ENCODE measurements around the gene CD274. TPM values are rescaled to one million over a fixed set of nuclear protein-coding genes. Genes with fewer than 3 reads are reported as not detected.
A peak's percentile ranks its signal among the peaks of the same experiment; 100 is the strongest.
"Not testable (repeated sequence)": the region's sequence is repeated elsewhere in the genome, so short reads cannot be mapped to it uniquely, and the experiment has no call there.

Gene CD274
- total RNA-seq, 1 experiment from 2014 or later = not detected

- in situ Hi-C loops (cut with HindIII; ENCODE audit: low sequenced_read_pairs) = no loop called here
- peak; percentile 98 for DNase-seq (ENCODE audit: low spot score)
Measured at GRCh38 chr9:5437254-5438216, 12.8 kb upstream of the CD274 start, which contains the start of gene PLGRKT. Gene PLGRKT, minus strand, starts transcription at chr9:5437925. Its CDS starts 5,948 bp downstream, at chr9:5431977.

DNA sequence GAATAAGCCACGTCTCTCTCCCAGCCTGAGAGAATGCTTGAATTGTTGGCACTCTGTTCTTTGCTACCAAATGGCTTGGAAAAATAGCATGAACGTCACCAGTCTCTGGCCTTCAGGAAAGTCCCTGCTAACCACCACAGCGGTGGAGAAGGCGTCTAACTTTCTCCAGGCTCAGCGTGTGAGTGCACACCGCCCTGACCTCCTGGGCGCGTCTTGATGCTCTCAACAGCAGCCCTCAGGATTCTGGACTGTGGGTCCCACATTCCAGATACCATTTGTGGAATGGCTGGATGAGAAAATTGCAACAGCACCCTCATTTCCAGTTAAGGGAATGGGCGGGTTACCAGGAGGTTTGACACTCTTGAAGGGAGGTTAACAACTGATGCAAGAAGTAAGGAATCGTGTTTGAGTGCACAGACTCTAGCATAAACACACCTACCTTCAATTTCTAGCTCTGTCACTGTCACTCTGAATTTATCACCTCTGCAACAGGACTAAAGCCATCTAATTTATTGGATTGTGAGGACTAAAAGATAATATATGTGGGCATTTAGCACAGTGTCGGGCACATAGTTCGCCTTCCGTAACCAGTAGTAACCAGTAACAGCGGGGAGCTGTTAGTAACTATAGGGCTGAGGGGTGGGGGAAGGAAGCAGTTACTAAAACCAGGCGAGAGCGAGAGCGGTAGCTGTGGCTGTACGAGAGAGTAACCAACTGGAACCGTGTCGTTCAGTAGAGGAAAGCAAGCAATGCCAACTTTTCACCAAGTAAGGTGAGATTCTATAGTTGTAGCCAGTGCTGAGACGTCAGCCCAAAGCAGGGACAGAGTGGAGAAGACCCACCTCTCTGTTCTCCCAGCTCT is 11.8 kb upstream of the CD274 start:
- in situ Hi-C loops (cut with HindIII; ENCODE audit: low sequenced_read_pairs) = no loop called here
- no peak for DNase-seq (ENCODE audit: low spot score)

DNA sequence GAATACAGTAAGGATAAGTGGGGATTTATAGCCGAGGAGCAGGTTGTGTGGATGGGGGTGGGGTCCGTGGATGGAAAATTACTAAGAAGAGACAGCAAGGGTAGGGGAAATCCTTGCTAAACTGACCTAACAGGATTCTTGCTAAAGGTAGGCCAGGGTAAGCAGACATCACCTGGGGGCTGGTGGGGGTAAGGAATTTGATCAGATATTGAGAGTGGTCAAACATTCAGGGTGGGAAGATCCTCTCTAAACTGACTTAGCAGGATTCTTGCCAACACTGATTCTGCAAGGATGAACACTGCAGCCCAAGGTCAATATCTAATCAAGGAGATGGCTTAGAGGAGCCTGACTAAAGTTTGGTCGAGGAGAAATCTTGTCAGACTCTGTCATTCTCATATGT is 9.9 kb upstream of the CD274 start:
- in situ Hi-C loops (cut with HindIII; ENCODE audit: low sequenced_read_pairs) = no loop called here
- DNase-seq (ENCODE audit: low spot score) = no peak

DNA sequence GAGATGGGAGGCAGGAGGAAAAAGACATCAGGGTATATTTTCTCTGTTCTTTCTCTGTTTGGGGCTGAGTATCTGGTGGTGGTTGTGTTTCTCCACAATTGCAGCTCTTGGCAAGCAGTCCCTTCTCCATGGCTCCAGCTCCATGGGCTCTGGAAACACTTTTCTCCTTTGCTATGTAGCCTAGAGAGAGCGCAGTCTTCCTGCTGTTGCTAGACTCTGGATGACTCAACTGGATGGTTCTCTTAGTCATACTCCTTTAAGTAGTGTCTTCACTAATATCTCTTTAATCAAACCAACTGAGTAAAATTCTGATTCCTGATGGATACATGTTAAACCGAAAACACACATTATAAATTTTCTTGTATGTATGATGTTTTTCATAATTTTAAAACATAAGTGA is 9.3 kb upstream of the CD274 start:
- no peak for DNase-seq (ENCODE audit: low spot score)
- in situ Hi-C loops (cut with HindIII; ENCODE audit: low sequenced_read_pairs) = no loop called here

DNA sequence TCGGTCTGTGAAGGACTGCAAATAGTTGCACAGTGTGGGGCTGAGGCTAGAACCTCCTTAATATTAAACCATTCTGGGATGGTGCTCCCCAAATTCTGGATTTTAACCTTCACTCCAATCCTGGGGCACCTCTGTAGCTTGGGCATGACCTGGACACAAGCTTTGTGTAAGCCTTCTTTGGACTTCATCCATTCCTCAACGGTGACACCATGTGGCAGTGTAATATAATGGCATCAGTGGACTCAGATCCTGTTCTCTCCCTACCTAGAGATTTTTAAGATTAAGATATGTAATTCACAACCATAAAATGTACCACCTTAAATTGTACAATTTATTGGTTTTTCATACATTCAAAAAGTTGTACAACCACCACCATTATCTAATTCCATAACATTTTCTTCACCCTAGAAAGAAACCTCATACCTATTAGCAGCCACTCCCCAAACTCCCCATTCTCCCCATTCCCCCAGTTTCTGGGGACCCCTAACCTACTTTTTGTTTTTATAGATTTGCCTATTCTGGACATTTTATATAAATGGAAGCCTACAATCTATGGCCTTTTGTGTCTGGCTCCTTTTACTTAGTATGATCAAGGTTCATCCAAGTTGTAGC is 7.8 kb upstream of the CD274 start:
- peak; percentile 59 for DNase-seq (ENCODE audit: low spot score)
- in situ Hi-C loops (cut with HindIII; ENCODE audit: low sequenced_read_pairs) = no loop called here

DNA sequence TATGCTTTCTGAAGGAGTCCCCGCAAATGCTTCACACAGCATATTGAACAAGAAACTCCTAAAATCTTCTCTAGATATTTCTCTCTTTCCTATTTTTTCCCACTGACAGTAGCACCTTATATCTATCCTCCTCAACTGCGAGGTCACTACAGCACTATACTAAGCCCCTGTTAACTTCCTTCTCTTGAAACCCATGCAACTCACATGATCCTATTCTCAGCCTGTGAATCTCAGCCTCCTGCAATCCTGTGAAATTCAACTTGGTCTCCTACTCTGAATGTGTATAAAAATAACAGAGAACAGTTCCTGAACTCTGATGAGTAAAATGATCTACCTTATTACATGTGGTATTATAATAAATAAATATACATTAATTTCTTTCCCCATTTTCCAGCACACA is 6.5 kb upstream of the CD274 start:
- DNase-seq (ENCODE audit: low spot score) = no peak
- in situ Hi-C loops (cut with HindIII; ENCODE audit: low sequenced_read_pairs) = no loop called here

DNA sequence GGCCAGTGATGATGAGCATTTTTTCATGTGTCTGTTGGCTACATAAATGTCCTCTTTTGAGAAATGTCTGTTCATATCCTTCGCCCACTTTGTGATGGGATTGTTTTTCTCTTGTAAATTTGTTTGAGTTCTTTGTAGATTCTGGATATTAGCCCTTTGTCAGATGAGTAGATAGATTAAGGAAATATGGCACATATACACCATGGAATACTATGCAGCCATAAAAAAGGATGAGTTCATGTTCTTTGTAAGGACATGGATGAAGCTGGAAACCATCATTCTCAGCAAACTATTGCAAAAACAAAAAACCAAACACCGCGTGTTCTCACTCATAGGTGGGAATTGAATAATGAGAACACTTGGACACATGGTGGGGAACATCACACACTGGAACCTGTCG is 5.2 kb upstream of the CD274 start:
- DNase-seq (ENCODE audit: low spot score); in situ Hi-C loops (cut with HindIII; ENCODE audit: low sequenced_read_pairs): not testable (repeated sequence)

DNA sequence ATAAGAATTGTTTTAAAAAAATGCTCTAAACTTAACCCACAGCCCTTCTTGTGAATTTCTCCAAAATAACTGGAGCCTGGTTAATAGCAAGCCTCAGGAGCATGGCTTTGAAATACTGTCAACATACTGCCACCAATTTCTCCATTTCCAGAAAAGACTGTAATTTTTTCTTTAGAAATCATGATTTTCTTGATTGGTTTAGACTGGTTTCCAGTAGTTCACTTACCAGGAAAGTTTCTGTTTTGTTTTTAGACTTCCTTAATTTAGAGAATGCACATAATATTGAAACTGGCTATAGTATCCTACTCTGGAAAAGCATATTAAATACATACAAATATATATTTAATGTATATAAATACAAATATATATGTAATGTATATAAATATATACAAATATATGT is 4.5 kb upstream of the CD274 start:
- in situ Hi-C loops (cut with HindIII; ENCODE audit: low sequenced_read_pairs) = no loop called here
- DNase-seq (ENCODE audit: low spot score) = no peak

DNA sequence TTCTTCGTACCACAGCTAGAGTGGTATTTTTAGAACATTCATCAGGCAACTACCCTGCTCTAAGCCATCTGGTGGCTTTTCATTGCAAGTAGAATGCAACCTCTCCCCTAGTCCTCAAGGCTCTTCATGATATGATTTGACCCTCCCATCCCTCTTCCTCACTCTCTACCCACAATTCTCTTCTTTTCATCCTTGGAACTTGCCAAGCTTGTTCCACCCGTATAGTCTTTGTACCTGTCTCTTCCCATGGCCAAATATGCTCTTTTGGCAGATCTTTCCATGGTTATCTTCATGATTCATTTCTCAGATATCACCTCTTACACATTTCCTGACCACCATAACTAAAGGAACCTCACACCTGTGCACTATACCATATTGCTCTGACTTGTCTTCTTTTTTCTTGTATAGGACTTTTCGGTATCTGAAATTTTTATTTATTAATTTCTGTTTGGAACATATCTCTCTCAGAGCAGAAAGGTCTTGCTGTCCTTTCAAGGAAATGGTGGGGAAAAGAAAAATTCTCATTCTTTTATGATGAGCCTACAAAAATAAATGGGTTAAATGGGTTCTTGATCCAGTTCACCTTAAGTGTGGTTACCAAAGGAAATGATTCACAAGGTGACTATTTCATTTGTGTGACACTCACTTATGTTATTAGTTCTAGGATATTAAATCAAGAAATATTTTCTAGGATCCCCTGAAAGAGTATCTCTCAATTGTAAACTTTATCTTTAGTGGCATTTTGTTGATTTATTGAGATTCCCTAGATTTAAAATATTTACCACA is 3.7 kb upstream of the CD274 start:
- DNase-seq (ENCODE audit: low spot score) = no peak
- in situ Hi-C loops (cut with HindIII; ENCODE audit: low sequenced_read_pairs) = no loop called here

DNA sequence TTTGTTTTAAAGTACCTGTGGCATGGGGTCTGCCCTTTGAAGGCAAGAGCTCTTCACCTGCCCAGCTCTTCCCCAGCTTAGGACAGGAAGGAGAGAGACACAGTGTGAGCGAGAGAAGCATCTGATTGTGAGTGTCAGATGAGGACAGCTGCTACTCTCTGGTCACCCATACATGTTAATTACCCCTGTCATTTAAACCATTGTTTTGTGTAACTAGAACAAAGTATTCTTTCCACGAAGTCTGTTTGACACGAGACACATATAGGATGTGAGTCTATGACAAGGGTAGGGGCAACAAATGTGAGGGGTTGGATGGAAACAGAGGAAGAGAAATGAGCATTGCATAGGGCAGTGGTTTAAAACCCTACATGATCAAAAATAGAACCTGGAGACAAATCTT is 3.0 kb upstream of the CD274 start:
- in situ Hi-C loops (cut with HindIII; ENCODE audit: low sequenced_read_pairs) = no loop called here
- no peak for DNase-seq (ENCODE audit: low spot score)

DNA sequence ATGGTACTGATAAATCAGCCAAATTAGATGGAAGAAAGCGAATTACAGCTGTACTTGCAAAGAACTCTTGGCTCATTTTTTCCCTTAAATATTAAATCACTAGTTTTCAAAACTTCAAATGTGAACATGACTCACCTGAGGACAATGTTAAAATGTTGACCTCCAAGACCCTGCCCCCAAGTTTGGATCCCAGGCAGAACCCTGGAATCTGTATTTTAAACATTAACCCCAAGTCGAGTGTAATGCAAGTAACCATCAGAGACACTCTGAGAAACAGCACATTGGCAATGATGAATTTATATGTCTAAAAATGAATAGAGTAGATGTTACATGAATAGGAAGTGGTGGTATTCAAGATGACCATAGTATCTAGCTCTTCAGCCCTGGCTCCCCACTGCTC is 2.3 kb upstream of the CD274 start:
- in situ Hi-C loops (cut with HindIII; ENCODE audit: low sequenced_read_pairs) = no loop called here

DNA sequence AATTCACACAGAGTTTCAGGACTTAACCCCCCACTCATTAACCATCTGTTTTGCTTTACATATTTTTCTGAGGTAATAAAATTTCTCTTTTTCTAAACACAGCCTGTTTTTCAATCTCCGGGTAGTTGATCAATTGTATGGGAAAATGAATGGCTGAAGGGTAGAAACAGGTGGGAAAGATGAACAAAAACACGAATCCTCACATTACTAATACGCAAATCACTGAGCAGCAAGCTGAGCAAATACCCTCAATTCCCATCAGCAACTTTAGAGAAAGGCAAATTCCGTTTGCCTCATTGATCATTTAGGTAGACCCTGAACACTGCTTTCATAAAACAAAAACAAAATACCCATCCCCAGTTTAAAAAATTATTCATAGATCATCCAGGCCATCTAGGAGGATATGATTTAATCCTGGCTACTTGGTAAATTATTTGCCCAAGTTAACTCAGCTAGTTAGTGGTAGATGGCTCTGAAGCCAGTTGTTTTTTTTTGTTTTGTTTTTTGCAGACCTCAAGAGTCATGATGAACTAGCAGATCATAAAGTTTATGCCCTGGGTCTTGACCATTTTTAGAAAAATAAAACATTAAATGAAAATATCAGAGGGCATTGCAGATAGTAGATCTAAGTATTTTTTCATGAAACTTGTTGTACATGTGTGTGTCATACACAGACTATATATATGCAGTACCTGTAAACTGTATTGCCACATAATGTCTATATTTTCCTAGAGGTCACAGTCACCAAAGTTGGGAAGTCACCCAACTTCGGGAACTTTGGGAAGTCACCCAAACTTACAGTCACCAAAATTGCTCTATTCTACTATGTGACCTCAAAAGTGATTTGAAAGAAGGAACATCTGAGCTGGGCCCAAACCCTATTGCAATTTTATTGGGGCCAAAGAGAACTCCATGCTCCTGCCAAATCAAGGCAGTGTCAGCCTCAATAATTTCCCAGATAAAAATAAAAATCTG is 1.6 kb upstream of the CD274 start:
- in situ Hi-C loops (cut with HindIII; ENCODE audit: low sequenced_read_pairs) = no loop called here
- no peak for DNase-seq (ENCODE audit: low spot score)

More for the DNA sequence above, 2.3 kb upstream of the CD274 start:
- no peak for DNase-seq (ENCODE audit: low spot score)

DNA sequence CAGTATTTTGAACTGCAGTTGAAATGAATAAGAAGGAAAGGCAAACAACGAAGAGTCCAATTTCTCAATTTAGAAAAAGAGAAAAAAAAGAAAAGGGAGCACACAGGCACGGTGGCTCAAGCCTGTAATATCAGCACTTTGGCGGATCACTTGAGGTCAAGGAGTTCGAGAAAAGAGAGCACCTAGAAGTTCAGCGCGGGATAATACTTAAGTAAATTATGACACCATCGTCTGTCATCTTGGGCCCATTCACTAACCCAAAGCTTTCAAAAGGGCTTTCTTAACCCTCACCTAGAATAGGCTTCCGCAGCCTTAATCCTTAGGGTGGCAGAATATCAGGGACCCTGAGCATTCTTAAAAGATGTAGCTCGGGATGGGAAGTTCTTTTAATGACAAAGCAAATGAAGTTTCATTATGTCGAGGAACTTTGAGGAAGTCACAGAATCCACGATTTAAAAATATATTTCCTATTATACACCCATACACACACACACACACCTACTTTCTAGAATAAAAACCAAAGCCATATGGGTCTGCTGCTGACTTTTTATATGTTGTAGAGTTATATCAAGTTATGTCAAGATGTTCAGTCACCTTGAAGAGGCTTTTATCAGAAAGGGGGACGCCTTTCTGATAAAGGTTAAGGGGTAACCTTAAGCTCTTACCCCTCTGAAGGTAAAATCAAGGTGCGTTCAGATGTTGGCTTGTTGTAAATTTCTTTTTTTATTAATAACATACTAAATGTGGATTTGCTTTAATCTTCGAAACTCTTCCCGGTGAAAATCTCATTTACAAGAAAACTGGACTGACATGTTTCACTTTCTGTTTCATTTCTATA is 602 bp upstream of the CD274 start:
- no peak for DNase-seq (ENCODE audit: low spot score)
- in situ Hi-C loops (cut with HindIII; ENCODE audit: low sequenced_read_pairs) = no loop called here

- in situ Hi-C loops (cut with HindIII; ENCODE audit: low sequenced_read_pairs) = no loop called here
- DNase-seq (ENCODE audit: low spot score) = no peak
Measured at GRCh38 chr9:5452286-5452609, 1.9 kb downstream of the CD274 start.

- DNase-seq (ENCODE audit: low spot score) = no peak
- in situ Hi-C loops (cut with HindIII; ENCODE audit: low sequenced_read_pairs) = no loop called here
Measured at GRCh38 chr9:5453004-5453403, 2.7 kb downstream of the CD274 start.

DNA sequence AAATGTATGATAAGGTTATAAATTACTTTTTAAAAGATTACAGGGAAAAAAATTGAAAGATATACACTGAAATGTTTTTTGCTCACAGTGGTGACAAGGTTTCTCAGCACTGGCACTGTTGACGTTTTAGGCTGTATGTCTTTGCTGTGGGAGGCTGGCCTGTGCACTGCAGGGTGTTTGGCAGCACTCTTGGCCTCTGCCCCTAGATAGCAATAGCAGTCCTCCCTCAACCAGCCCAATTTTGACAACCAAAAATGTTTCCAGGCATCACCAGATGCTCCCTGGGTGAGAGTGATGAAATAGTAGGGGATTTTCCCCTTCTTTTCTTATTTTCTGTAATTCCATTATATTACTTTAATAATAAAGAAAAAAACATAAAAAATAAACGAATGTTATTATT is 3.3 kb downstream of the CD274 start:
- in situ Hi-C loops (cut with HindIII; ENCODE audit: low sequenced_read_pairs) = no loop called here
- peak; percentile 83 for DNase-seq (ENCODE audit: low spot score)

GRCh38 chr9:5455181-5455580 is 4.8 kb downstream of the CD274 start:
- DNase-seq (ENCODE audit: low spot score) = no peak
- in situ Hi-C loops (cut with HindIII; ENCODE audit: low sequenced_read_pairs) = no loop called here

Data from G401 (cell line).